Measurements from ENCODE around the gene EYA2.

- TF ChIP-seq CTCF (IDR thresholded peaks at IDR 0.05; ENCODE audit: low read depth, low read length) (no peak), MAX (IDR thresholded peaks at IDR 0.05; ENCODE audit: low read depth, low read length) (no peak), POLR2A (IDR thresholded peaks at IDR 0.05; ENCODE audit: extremely low read depth, insufficient read length) (no peak)
Observed at GRCh38 chr20:47160992-47161391, 266.3 kb downstream of the EYA2 start.

All from NB4 (cell line).